Measurements from ENCODE around the gene LAMC3.

DNA sequence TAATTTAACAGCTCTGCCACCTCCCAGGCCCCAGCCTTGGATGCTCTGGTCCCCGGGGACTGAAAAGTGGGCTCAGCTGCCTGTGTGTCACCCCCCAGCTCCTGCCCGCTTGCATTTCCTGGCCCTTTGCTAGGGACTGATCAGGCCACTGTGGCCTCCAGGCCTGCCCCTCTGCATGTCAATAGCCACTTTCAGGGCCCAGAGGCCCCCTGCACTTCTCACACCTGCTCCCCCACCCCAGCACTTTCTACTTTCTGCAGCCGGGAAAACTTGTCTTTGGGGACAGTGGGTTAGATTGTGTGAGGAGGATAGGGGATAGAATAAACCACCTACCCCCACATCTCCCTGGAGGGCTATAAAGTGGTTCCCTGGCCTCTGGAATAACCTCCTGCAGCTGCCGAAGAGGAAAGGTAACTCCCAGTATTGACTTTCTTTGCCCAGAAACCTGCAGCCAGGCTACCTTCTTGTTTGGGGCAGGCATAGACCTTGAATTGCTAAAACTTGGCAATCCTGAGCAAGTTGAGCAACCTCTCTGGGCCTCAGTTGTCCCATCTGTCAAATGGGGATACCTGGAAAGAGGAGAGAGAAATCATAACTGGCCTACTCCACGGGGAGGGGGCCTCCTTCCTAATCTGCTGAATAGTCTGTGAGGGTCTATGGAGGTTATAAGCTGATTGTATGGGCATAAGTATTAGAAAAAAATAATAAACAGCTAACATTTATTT lies 95.2 kb downstream of the LAMC3 start:
- TF ChIP-seq, protein P1, sequence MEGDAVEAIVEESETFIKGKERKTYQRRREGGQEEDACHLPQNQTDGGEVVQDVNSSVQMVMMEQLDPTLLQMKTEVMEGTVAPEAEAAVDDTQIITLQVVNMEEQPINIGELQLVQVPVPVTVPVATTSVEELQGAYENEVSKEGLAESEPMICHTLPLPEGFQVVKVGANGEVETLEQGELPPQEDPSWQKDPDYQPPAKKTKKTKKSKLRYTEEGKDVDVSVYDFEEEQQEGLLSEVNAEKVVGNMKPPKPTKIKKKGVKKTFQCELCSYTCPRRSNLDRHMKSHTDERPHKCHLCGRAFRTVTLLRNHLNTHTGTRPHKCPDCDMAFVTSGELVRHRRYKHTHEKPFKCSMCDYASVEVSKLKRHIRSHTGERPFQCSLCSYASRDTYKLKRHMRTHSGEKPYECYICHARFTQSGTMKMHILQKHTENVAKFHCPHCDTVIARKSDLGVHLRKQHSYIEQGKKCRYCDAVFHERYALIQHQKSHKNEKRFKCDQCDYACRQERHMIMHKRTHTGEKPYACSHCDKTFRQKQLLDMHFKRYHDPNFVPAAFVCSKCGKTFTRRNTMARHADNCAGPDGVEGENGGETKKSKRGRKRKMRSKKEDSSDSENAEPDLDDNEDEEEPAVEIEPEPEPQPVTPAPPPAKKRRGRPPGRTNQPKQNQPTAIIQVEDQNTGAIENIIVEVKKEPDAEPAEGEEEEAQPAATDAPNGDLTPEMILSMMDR (IDR thresholded peaks at IDR 0.05): no peak
- TF ChIP-seq EZH2 (IDR thresholded peaks at IDR 0.05) (no peak), EZH2phosphoT487 (IDR thresholded peaks at IDR 0.05) (no peak)

Measured in neural progenitor cell (in vitro differentiated cells).